HG03159 (cell line): ENCODE data around the gene DGCR8.
A peak's percentile ranks its signal among the peaks of the same experiment; 100 is the strongest.

Experiments
- ATAC-seq: cut with Tn5 transposase; IDR thresholded peaks from one replicate; pipeline ENCODE4 v1.9.1; 2021; ENCODE audit warnings: mild to moderate bottlenecking, moderate library complexity; ENCODE audit not compliant: unreplicated experiment

DGCR8 gene

DNA sequence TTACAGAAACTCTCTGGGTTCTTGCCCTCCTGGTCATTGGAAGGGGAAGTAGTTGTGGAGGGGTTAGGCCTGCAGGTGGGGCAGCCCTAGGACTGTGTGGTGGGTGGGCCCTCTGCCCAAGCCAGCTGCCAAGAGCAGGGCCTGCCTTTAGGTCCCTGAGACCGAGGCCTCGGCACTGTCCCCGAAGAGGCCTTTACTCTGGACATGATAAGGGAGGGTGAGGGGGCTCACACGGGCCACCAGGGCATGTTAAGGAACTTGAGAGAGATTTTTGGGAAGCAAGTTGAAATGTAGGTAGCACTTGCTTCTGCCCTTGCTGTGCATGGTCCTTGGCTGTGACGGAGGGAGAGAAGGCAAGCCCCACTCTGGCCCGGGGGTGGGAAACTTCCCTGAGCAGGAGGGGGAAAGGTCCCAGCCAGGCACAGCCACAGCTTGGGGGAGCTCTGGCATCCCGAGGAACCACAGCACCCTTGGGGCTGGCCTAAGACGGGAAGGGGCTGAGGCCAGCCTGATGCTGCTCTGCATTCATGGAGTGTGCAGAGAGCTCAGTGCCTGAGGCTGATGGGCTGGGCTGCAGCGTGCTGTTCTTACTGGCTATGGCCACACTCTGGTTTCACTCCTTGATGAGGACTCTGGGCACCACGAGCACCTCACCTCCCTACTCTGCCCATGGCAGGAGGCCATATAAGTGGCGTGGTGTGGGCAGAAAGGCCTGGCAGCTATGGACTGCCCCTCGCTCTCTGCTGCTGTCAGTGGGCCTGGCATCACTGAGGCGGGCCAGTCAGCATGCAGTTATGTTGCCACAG is 28.1 kb downstream of the DGCR8 start:
- ATAC-seq: no peak

DNA sequence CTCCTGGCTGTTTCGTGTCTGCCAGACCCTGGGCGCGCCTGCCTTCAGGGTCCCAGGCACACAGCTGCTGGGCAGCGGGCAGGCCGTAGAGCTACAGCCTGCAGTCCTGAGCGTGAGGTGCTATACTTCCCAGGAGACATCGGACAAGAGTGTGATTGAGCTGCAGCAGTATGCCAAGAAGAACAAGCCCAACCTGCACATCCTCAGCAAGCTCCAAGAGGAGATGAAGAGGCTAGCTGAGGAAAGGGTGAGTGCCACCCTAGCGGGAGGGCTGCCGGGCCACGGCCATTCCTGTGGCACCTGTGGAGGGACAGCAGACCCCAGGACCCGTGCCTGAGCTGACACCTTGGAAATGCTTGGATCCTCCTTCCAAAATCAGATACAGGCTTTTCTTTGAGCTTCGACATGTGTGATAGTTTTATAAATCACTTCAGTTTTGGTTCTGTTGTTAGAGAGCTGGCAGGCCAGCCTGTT is 28.8 kb downstream of the DGCR8 start:
- ATAC-seq: no peak

DNA sequence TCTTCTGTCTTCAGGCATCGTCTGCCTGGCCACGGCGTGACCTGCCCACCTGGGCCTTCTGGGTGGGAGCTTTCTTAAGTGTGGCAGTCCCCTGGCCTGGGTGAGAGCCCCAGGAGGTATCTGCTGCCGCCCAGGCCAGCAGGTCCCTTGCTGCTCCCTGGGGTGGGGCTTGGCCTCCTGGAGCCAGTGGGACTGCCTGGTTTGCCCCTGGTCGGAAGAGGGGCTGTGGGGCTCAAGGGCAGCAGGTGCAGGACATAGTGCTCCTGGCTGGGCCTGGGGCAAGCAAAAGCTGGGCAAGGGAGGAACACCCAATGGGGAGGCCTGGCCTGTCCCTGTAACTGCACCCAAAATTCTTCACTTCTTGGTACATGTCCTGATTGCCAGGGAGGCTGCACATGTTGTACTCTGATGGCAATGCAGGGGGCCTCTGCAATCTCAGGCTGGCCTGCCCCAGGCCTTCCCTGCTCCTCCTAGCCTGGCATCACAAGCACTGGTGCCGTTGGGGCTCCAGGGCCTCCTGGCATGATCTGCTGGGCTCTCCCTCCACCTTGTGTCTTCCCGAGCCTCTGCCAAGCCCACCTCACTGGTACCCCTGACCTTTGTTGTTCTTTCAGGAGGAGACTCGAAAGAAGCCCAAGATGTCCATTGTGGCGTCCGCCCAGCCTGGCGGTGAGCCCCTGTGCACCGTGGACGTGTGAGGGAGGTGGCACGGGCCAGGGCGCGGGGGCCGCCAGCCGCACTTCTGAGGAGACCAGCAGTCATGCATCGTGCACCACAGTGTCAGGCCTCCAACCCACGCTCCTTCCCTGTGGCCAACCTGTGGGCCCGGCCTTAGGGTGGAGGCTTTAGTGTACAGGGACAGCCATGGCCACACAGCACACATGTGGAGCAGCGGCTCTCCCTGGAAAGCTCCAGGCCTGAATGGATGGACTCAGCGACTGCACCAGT is 29.6 kb downstream of the DGCR8 start:
- ATAC-seq: no peak

DNA sequence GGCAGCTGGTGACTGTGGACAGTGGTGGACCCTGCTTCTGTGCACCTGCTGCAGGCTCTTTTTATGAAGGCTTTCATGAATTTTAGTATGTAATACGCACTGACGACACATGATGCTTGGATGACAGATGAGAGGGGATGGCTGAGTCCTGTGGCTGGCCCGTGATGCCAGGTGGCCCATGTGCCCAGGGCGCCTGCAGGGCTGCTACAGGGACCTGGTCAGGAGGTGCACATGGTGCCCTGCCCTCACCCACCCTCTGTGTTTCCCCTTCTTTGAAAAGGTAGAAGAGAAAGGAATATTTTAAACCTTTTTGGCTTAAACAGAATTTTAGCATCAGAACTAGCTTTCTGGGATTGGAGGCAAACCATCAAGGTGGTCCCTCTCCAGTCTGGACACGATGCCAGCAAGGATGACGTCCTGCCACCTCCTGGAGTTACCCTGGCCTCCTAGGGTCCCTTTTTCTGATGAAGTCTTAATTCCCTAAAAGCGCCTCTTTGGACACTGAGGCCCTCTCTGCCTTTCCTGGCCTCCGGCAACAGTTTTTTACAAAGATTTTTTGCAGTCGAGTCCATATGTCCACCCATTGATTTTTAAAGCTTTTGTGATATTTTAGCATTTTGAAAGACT is 30.4 kb downstream of the DGCR8 start:
- no peak for ATAC-seq

DNA sequence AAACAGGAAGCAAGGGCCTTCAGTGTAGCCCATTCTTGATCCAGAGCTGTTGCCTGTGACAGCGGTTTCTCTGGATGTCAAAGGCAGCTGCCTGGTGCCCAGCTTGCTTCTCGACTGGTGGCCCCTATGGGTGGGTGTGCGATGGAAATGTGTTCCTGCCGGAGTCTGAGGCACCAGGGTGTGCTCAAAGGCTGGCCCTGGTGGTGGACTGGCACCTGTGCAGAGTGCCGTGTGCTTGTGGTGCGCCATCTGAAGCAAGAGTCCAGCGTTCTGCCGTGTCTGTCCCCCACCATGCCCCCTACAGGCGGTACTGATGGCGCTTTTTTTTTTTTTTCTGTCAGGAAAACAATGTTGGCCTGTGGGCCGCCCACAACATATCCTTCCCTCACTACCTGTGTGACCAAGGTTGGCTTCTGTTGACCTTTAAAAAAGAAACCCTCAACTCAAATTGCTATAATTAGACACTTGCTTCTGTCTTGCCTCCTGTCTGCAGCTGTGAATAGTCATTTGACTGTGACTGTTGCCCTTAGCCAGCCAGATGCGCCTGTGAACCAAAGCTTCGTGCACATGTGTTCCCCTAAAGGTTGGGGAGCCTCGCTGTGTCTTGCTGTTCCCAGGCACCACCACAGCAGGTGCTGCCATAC is 31.1 kb downstream of the DGCR8 start:
- ATAC-seq: no peak

DNA sequence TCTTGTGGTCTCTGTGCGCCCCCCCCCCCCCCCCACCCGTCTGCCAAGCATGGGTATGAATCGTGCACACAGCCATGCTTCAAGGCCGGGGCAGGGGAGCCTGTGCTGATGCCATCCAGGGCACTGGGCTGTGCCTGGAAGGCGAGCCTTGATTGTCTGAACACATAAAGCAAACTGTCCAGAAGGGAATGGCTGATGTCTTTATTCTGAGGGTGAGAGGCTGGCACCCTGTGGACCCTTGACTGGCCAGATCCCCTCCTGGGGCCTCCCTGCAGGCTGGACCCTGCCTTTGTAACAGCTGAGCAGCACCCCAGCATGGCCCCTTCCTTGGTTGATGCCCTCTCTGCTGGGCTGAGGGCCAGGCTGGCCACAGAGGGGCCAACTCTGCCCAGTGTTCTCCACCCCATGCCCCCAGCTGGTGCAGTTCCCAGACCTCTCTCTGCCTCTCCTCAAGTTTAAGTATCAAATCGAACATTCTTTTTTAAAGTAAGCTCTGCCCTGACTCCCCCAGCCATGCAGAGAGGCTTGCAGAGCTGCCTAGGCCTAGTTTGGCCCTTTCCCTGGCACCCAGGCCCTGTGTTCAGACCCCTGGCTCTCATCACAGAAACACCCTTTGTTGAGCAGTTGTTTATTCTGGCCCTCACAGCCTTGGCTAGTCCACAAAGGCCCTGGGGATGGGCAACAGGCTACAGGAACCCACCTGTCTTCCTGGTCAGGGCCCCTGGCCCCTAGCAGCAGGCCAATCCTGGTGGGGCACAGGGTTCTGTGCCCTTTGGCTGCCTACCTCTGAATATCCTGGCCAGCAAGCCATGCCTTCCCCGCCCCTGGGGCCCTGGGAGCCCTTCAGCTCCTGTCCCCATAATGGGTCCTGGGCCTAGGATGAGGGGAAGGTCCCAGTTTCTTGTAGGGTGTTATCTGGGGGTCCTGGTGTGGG is 31.9 kb downstream of the DGCR8 start:
- ATAC-seq: no peak

DNA sequence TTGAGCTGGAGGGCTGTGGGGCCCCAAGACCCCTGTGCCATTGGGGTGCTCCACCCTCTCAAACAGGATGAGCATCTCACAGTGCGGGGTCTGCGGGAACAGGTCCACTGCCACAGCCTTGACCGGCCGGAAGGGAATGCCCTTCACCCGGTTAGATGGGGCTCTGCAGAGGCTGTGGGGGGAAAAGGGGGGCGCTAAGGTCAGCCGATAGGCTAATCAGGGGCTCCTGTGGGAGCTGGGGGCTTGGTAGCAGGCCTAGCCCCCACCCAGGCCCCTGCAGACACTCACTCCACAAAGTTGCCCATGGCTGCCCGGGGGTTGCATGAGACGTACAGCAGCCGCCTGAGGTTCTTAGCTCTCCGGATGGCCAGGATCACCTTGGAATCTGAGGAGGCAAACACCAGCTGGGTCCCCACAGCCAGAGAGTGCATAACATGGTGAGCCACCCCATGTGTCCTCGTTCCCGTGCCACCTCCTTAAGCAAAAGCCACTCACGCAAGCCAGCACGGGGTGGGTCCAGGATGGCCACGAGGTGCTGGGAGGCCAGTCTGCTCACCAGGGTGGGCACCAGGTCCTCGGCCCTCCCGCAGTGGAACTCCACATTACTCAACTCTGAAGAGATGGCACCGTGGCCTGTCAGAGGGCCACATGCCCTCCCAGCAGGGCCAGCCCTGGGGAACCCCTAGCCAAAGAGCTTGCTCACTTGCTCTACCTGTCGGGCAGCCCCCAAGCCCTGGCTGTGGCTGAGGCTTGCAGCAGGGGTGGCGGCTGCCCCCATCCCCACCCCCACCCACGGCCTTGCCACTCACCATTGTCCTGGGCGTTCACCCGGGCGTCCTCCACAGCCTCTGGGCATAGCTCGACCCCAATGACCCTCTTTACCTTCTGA is 32.8 kb downstream of the DGCR8 start:
- no peak for ATAC-seq

DNA sequence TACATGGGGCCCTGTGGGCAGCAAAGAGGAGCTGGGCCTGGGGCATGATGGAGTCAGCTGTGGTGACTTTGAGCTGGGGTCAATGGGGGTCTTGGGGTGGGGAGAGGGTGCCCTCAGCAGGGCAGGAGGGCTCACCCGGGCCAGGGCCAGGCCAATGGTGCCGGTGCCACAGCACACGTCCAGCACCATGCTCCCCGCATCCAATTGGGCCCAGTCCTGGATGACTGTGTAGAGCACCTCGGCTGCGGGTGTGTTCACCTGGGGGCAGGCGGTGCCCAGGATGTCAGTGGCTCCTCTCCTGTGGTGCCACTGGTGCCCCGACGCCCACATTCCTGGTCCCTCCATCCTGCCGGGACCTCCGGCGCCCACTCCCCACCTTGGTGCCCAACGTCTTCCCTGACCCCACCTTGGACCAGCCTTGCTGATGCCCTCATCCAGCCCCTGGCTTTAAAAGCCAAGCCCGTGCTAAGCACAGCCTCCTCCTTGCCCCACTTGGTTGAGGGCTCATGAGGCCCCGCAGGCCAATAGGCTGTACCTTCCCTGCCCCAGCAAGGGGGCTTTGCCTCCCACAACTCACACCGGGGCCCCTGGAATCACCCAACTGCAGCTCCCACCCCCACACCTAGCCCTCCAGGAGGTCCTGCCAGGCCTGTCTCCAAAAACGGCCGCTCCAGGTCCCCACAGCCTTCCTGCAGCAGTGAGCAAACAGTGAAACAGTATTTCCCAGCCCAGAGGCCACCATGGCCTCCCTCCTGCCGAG is 33.7 kb downstream of the DGCR8 start:
- ATAC-seq: no peak

DNA sequence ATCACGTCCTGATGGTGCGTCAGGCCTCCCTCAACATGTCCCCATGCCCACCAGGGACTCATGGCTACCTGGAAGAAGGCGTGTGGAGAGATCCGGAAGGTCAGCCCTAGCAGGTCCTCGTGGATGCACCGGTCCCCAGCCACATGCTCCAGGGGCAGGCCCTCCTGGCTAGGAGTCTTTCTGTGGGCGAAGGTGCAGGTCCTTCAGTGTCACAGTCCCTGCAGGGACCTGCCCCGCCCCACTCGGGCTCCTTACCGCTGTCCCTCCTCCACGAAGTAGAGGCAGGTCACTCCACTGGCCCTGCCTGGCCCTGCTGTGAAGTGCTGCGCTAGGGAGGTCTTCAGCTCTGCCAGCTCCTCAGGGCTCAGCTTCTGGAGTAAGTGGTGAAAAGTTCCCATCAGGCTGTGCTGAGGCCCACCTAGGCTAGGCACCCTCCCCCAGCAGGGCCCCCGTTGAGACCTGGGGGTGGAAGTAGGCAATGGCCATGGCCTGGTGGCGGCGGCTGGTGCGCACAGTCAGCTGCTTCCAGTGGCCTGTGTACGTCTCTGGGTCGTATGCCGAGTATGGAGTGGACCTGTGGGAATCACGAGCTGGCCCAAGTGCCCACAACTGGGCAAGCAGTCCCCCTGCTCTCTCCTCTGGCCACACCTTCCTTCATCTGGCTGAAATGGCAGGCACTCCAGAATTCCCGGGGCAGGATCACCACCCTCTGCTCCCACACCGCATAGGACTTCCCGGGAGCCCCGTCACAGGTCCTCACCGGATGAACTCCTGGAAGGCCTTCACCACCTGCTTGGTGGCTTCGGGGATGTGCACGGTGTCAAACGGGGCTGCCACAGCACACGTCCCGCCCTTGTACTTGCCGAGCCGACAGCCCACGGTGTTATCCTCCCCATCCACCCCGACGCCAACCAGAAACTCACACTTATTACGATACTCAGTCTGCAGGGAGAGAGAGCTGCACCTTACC is 34.8 kb downstream of the DGCR8 start:
- no peak for ATAC-seq

DNA sequence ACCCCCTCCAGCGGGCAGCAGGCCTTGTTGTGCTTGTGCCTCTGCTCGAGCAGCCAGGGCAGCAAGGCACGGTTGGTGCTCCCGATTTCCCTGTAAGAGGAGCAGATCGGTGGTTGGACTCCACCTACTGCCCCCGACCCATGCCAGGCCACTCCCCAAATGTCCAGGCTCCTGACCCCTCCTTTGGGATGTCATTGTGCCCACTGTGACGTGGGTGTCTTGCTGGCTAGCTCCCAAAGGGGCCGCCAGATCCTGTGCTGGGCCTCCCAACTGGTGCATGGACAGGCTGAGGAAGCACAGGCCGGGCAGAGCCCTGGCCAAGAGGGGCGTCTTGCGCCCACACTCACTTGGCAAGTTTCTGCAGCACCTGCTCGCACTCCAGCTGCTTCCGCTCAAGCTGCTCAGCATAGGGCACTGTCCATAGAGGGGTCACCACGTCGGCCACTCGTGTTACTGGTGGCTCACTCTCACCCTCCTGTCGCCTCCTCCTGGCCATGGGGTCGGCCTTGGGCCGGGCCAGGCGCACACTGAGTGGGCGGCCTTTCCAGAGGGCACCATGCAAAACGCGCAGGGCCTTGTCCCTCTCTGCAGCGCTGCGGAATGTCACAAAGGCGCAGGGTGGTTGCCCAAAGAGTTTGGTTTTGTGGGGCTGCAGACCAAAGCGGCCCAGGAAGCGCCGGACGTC is 35.8 kb downstream of the DGCR8 start, which contains the start of gene RANBP1:
Gene RANBP1, plus strand, starts transcription at position 414 of the 685 bp plus-strand sequence. Its CDS starts 81 bp downstream, at position 495.
- ATAC-seq: no peak

DNA sequence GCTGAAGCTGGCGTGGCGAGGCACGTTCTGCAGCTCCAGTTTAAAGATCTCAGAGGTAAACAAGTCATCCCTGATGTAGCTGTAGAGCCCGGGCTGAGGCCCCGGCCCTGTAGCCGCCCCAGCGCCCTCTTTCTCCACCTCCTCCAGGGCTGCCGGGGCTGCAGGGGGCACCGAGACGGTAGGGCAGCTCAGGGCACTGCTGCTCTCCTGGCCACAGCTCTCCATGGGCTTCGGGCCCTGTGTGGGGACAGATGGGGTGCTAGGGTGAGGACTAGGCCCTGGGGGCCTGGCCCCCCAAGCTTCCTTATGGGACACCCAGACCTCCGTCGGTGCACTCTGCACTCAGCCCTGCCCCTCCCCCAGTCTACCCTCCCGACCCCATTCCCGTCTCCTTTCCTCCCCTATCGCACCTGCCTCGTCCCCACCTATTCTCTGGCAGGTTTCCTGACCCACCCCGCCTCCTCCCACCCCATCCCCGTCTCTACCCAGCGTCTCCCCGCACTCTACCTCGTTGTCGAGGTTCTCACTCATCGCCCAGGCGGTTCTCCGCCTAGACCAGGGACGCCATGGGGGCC is 36.4 kb downstream of the DGCR8 start:
- ATAC-seq: no peak

DNA sequence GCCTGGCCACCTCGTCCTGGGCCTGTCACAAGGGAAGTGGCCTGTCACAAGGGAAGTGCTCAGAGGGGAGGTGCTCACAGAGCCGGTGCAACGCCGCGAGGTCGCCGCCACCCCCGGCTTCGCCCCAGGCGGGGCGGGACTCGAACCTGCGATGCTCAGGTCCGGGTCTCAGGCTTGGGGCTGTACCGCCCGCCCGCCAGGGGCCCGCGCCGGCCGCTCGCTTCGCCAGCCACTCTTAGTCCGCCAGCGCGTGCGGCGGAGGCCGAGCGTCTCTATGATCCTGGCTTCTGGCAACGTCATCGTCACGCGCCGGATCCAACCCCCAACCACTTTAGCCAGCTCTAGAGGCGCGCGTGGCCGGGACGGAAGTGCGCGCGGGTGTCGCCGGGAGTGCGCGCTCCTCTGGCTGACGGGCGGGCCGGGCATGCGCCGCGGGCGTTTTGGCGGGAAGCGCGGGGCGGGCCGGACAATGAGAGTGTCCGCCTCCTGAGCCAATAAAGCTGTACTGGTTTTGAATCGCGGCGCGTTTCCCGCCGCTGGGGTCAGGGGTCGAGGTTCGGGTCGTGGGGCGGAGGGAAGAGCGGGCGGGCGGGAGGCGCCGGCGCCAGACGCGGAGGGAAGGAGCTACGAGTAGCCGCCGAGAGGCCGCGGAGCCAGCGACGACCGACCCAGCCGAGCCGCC is 37.1 kb downstream of the DGCR8 start, which contains the start of gene TRMT2A:
Gene TRMT2A, minus strand, starts transcription at position 276 of the 682 bp plus-strand sequence. CDS start 320 bp downstream, outside the sequence.
- peak; percentile 73 for ATAC-seq

DNA sequence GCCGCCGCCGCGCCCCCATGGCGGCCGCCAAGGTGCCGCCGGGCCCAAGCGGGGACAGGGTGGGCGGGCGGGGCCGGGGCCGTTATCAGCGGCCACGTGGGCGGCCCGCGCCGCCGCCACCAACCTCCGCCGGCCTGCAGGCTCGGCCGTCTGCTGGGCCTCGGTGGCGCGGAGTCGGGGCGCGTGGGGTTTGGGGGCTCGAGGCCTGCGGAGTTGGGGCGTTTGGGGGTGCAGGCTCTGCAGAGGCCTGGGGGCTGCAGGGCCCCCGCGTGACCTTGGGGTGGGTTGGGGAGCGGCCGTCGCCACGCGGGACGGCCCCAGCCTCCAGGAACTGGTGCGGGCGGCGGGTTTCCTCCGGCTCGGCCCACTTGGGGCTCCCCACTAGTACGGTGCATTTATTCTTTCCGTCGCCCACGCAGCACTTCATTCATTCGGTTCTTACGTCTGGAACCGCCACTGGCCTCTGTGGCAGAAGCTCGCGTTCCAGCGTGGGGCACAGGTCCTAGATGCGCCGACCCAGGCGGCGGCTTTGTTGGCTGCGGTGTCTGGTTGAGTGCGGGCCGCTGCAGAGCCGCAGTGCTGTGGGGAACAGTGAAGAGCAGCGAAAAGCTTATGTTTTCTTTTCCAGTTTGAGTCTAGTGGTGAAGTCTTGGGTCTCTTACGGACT is 37.7 kb downstream of the DGCR8 start:
- peak; percentile 23 for ATAC-seq

DNA sequence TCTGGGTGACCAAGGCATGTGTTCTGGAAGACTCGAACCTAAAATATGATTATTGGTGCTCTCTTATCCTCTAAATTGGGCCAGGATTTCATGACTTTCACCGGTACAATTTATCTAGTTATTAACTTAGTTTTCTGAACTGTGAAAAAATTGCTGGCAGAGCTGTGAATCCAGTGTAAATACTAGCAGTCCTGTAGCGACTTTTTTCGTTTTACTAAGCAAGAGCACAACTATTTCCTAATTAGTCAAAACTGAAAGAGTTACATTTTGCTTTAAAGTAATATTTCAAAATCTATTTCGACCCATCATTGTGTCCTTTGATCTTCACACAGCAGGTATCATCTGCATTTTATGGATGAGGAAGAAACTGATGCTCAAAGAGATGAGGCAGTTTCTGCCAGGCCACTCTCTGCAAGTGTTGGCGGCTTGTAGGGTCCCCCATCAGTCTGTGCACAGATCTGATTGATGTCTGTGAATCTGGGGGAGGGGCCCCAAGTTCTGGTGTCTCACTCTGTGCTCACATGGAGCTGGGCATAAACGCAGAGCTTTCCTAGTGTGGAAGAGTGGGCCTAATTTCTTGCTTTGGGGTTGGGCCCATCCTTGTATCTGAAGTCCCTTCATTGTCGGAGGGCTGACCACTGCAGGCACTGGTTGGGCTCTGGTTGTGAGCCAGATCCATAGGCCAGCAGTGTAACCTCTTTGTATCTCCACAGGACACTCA is 38.4 kb downstream of the DGCR8 start:
- ATAC-seq: no peak
